ENCODE data around the gene LRFN4. TPM values are rescaled to one million over a fixed set of nuclear protein-coding genes. Genes with fewer than 3 reads are reported as not detected.
A peak's percentile ranks its signal among the peaks of the same experiment; 100 is the strongest.

Gene LRFN4
- total and polyA plus RNA-seq, 2 of the 8 experiments (the other 6 are each of a cell fraction or from before 2014, with no cell fraction given): 49.8 to 64.3 TPM

- no peak overlapping the region for H3K4me2 ChIP-seq (ENCODE audit: insufficient read depth in 1 of 2, low read depth in 2 of 2, low read length in 2 of 2)
- H4K20me1 ChIP-seq (replicated peaks in 1 of 2; ENCODE audit: control insufficient read depth in 1 of 2, insufficient read depth in 2 of 2, low read length in 2 of 2): no peaks in the 10 kb centered on the region
- H3K9ac ChIP-seq (replicated peaks in 1 of 4; ENCODE audit: extremely low read depth in 1 of 4, low read depth in 3 of 4, low read length in 3 of 4): 0 out of 7 replicates have a peak overlapping the region, but pooled peaks of 1 of the 4 experiments have one; percentile 40
- no peak overlapping the region for H3K4me3 ChIP-seq (ENCODE audit: extremely low read depth in 1 of 4, insufficient read depth in 2 of 4, low read depth in 3 of 4, low read length in 4 of 4)
- no peak overlapping the region for H3K56ac ChIP-seq (replicated peaks; ENCODE audit: insufficient read length, low read depth, low read length)
- DNase-seq (ENCODE audit: low read depth in 1 of 2, low spot score in 2 of 2) (no peak), FAIRE-seq (no peak)
- no peak overlapping the region for H3K27ac ChIP-seq (ENCODE audit: low read depth, low read length)
- H2BK5ac ChIP-seq (ENCODE audit: low read depth, low read length): 0 out of 2 replicates have a peak overlapping the region, but pooled peaks have one; percentile 52
- no peak overlapping the region; the same call in 1 of the 2 replicates for H4K8ac ChIP-seq (ENCODE audit: extremely low read depth, insufficient read depth, low read length)
- H2BK20ac ChIP-seq (ENCODE audit: low read length): no peak overlapping the region
- ChIA-PET POLR2A (ENCODE audit: partially characterized antibody) (interaction anchor here (1.2 kb wide), 1 partner anchor 50 kb away, joined by 3 read pairs; no protein-coding TSS in a partner anchor), CTCF (ENCODE audit: partially characterized antibody) (interaction anchor here (0.7 to 1.7 kb wide), 6 partner anchors 15 to 73 kb away, joined by 3 to 10 read pairs (median 3); partner anchors contain the start of gene C11orf86)
- no peak overlapping the region for H2BK12ac ChIP-seq (ENCODE audit: low read depth, low read length)
- H4K91ac ChIP-seq (replicated peaks; ENCODE audit: insufficient read length, low read length): no peak overlapping the region
- H3K79me2 ChIP-seq (ENCODE audit: control insufficient read depth in 1 of 2, insufficient read depth in 2 of 2, low read length in 2 of 2): no peaks in the 10 kb centered on the region
- H3K27me3 ChIP-seq (replicated peaks in 1 of 4; ENCODE audit: control insufficient read depth in 3 of 4, extremely low read depth in 1 of 4, insufficient read depth in 3 of 4, low read length in 3 of 4): no peaks in the 10 kb centered on the region
- H3K18ac ChIP-seq (ENCODE audit: extremely low read depth, low read length): no peak overlapping the region
- H2BK120ac ChIP-seq (replicated peaks; ENCODE audit: low read depth, low read length): no peak overlapping the region
- H3K23me2 ChIP-seq (ENCODE audit: low read depth, low read length): no peaks in the 10 kb centered on the region
- no peak overlapping the region for H2AFZ ChIP-seq (ENCODE audit: low read length)
- no peak overlapping the region for H3K14ac ChIP-seq (ENCODE audit: insufficient read length)
- peaks cover 2 to 21% (median 13%) of the 10 kb centered on the region in 4 experiments for H3K4me1 ChIP-seq (replicated peaks in 1 of 4; ENCODE audit: control insufficient read depth in 3 of 4, insufficient read depth in 4 of 4, low read length in 3 of 4)
- H3K79me1 ChIP-seq (ENCODE audit: low read depth, low read length): no peaks in the 10 kb centered on the region
- H3K36me3 ChIP-seq (ENCODE audit: control insufficient read depth in 2 of 4, insufficient read depth in 4 of 4, low read length in 3 of 4): no peaks in the 10 kb centered on the region
- H3K23ac ChIP-seq (ENCODE audit: insufficient read length): no peak overlapping the region
- WGBS, 2 experiments (ENCODE audit: extremely low coverage in 1 of 2, insufficient coverage in 1 of 2, insufficient read length in 1 of 2, insufficient replicate concordance in 2 of 2, low coverage in 1 of 2, low lambda C conversion rate in 2 of 2, missing lambda C conversion rate in 1 of 2): 84% methylated on average over 15 of the region's 15 CpGs; no CpG with 5 or more reads in 1 of the 2 experiments
- no peak overlapping the region for H3K4ac ChIP-seq (replicated peaks; ENCODE audit: insufficient read length, low read depth, low read length)
- no peak overlapping the region for H4K5ac ChIP-seq (ENCODE audit: insufficient read length, low read depth, low read length)
- H3K9me3 ChIP-seq (ENCODE audit: insufficient read depth in 2 of 2, low read depth in 1 of 2, low read length in 1 of 2): no peaks in the 10 kb centered on the region
- H2AK5ac ChIP-seq (ENCODE audit: low read depth, low read length): no peak overlapping the region; the same call in 1 of the 2 replicates
- TF ChIP-seq HDAC6 (IDR thresholded peaks at IDR 0.05; ENCODE audit: low read depth, low read length) (no peak), JUN (IDR thresholded peaks at IDR 0.05; ENCODE audit: low read depth, low read length) (no peak)
- H2BK15ac ChIP-seq (ENCODE audit: low read length): peak overlapping the region; percentile 72; the same call in 1 of the 2 replicates
Measured at GRCh38 chr11:66902486-66903177, 45.8 kb downstream of the LRFN4 start.

Data from H1 (cell line).